Measurements from ENCODE around the gene LMCD1. TPM values are rescaled to one million over a fixed set of nuclear protein-coding genes. Genes with fewer than 3 reads are reported as not detected.

Gene LMCD1
- total RNA-seq, 1 donor from 2014 or later: 0.41 TPM

DNA sequence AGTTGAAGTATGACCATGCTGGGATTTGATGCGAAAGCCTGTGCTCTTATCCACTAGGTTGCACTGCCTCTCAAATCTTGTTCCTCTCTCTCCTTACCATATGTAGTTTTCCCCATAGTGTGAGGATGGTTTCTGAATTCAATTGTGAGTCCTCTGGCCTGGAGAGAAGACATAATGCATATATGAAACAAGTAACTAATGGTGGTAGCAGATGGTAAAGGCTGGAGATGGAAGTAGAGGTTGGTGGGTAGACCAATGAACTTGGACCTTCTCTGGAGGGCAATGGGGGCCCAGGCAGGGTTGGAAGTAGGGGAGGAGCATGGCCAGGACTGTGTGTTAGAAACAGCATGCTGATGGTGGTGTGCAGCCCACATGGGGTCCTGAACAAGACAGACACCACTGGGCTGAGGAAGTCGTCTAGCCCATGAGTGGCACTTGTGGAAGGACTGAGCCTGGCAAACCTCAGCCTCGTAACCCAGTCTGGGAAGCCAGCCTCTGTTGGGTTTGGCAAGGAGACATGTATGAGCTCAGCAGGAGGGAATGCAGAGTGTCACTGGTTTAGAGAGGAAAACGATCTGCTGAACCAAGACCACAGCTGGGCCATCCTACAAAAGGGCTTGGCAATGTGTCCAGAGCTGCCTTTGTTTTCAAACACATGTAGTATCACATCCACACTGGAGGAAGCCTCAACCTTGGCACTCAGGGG lies 18.5 kb upstream of the LMCD1 start:
- FAIRE-seq (no peak), DNase-seq (ENCODE audit: low spot score in 2 of 2) (peak; percentile 32 to 47)

DNA sequence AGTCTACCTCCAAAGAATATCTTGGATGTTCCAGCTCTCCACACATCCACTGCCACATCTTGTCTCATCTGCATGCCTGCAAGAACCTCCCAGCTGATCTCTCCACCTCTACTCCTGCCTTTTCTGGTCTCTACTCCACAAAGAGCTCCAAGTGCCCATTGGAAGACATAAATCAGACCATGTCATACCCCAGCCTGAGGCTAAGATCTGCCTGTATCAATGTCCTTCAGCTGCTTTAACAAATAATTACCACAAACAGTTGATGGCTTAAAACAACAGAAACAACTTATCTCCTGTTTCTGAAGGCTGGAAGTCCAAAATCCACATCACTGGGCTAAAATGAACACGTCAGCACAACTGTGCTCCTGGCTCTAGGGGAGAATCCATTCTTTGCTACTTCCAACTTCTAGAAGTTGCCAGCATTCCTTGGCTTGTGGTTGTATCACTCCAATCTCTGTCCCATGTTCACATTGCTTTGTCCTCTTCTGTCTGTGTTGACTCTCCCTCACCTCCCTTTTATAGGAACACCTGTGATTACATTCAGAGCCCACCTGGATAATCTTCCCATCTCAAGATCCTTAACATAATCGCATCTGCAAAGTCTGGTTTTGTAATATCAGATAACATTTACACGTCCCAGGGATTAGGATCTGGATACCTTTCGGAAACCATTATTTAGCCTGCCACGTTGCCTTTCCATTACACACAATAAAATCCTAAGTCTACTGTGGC lies 17.0 kb upstream of the LMCD1 start:
- DNase-seq (ENCODE audit: low spot score in 2 of 2): no peak
- FAIRE-seq: no peak

DNA sequence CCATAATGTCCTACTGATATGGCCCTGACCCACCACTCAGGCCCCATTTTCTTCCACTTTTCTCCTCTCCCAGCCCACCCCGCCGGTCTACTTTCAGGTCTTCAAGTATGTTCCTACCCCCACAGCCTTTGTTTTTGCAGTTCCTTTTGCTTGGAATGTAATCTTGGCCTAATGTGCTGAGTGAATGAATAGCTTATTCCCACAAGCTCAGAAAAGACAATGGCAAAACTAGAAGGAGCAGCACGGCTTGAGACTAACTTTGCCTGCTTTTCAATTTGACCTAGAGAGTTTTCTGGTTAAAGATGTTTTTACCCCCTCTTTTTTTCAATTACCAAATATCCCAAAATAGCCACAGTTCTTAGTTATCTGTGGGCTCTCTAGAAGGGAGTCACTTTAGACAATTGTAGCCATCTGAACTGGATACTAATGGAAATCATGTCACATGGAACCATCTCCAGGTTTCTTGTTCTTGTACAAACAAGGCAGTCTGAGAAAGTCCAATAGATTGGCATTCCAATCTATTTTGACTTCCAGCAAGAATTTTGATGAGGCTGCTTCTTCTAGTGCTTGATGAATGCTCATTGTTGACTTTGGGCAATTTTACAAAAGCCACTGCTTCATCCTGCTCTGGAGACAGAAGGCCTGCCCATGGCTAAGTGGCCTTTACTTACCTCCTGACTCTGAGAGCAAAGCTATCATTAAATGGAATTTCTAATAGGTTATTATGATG lies 16.3 kb upstream of the LMCD1 start:
- no peak for FAIRE-seq
- DNase-seq (ENCODE audit: low spot score in 2 of 2): no peak

DNA sequence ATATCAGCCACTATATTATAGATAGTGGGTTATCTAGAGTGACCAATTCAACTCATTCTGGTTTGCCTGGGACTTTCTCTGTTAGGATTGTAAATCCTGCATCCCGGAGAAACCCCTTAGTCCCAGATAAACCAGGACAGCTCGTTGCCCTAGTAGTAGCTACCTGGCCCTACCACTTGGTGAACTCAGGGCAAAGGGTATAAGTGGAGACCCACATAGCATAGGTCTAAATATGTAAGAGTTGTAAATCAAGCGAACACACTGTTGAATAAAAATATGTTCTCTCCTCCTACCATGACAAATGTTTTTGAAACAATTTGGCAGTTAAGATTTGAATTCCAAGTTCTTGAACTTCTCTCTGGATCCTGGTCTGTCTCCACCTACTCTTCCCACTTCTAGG lies 15.7 kb upstream of the LMCD1 start:
- DNase-seq (ENCODE audit: low spot score in 2 of 2): no peak
- no peak for FAIRE-seq

- DNase-seq (ENCODE audit: low spot score in 2 of 2): no peak
- no peak for FAIRE-seq
Observed at GRCh38 chr3:8486434-8486833, 15.2 kb upstream of the LMCD1 start.

- DNase-seq (ENCODE audit: low spot score in 2 of 2): no peak
- FAIRE-seq: no peak
Observed at GRCh38 chr3:8486936-8487335, 14.7 kb upstream of the LMCD1 start.

DNA sequence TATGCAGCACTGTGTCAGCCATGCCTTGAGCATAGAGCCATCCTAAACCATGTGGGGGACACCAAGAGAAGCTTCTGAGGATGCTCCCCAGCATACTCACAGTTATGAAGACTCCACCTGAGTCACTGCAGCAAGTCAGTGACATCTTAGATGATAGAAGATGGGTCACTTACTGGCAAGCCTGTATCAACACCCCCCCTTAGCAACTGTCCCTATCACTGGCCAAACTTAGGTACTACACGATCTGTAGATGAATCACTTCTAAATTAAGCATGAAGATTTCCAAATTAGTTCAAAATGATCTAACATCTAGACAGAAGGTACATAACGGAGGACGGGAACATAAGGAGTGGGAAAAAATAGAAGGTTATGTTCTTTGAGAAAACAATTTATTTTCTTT lies 13.2 kb upstream of the LMCD1 start:
- DNase-seq (ENCODE audit: low spot score in 2 of 2): peak in 1 of 2 donors; percentile 31
- FAIRE-seq: no peak

DNA sequence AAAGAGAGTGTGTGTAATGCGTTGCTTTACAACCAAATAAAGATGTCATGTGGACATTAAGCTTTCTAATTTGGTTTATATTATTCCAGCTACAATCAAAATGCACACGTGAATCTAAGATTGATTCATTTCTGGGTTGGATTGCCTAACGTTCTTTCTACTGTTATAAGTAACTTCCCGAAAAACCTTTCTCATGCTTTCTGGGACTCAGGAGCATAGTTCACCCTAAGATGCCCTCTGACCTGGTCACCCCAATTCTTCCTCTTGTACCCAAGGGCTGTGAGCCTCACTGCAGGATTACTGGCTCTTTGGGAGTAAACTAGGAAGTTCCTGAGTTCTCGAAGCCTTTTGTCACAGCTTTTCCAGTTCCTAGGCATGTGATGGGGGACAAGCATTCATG lies 12.7 kb upstream of the LMCD1 start:
- DNase-seq (ENCODE audit: low spot score in 2 of 2): no peak

DNA sequence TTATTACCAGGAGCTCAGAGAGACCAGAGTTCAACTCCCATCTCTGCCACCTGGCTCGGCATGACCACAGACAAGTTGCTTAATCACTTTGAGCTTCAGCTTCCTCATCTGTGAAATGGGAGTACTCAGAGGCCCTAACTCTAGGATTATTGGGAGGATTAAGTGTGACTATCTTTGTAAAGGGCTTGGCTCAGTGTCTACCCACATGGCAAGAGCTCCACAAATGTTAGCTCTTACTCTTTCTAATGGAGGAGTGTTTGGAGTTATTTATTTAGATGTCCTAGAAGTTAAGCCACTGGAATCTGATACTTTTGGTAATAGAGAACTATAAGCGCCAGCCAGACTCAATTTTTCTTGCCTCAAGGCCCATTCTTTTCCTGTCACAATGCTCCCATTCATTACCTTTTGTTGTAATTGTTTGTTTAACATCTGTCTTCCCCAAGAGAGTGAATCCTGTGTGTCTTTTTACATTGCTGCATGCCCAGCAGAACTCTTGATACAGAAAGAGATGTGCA lies 12.3 kb upstream of the LMCD1 start:
- no peak for DNase-seq (ENCODE audit: low spot score in 2 of 2)
- FAIRE-seq: no peak

More for the DNA sequence above, 12.7 kb upstream of the LMCD1 start:
- FAIRE-seq: no peak

- FAIRE-seq (no peak), DNase-seq (ENCODE audit: low spot score in 2 of 2) (no peak)
Observed at GRCh38 chr3:8490079-8490552, 11.5 kb upstream of the LMCD1 start.

DNA sequence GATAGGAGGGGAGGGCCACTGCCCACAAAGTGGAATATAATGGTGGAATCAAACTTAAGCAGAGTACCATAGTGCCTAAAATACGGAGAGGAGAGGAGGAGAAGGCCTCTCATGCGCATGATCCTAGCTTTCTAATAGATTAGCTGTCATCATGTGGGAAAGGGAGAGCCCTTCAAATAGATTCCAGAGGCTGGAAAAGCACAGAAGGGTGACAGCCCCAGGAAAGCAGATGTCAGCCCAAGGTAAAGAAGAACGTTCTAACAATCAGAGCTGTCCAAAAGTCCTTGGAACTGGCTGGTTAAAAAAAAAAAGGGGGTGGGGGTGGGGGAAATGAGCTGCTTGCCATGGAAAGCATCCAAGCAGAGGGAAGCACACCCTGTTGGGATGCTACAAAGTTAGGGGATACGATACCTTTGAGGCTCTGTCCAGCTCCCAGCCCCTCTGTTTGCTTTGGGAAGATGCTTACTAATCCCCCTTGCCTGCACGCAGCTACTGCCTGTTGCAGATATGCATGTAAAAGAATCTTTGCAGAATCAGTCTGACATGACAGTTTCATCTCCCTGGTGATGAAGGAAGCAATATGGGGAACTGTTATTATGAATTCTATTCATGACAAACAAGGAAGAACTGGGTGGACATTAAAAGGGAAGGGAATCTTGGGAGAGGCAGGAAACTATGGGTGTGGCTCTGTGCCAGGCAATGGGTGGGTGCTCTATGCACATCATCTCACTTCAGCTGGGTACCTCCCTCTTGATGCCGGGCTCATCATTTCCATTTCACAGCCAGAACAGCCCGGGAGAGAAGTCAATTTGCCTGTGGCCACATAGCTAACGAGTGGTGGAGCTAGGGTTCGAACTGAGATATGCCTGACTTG lies 10.1 kb upstream of the LMCD1 start:
- DNase-seq (ENCODE audit: low spot score in 2 of 2) (no peak), FAIRE-seq (no peak)

GRCh38 chr3:8492744-8493511 lies 8.7 kb upstream of the LMCD1 start:
- DNase-seq (ENCODE audit: low spot score in 2 of 2) (no peak), FAIRE-seq (no peak)

DNA sequence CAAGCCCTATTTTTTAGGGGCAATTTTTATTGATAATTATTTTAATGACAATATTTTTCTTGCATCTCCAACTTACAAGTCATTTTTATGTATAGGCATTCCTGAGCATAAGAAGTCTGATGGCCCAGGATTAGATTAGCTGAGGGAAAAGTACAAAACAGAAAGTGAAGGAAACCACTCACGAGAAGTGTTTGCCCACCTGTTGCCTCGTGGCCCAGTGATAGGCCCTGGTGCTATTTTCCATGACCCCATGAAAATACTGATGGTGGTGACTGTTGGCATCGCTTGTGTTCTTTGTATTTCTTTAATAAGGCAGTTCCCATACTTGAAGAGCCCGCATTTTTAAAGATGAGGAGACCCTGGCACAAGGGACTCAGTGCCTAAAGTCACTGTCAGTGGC lies 7.9 kb upstream of the LMCD1 start:
- DNase-seq (ENCODE audit: low spot score in 2 of 2): no peak
- FAIRE-seq: no peak

- DNase-seq (ENCODE audit: low spot score in 2 of 2): no peak
- FAIRE-seq: no peak
Observed at GRCh38 chr3:8494327-8494726, 7.3 kb upstream of the LMCD1 start.

DNA sequence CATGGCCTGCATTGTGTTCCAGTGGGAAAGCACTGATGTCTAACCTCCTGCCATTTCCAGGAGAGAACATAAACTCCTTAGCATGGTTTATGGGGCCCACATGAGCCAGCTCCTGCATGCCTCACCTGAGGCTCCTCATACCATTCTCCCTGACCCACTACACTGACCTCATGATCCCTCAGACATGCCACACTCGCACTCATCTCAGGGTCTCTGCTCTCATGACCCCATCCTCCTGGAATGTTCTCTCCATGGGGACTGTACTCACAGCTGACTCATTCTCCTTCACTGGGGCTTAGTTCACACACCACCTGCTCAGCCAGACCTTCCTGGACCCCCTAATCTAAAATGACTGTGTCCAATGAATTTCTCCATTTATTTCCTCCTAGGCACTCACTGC lies 4.0 kb upstream of the LMCD1 start:
- FAIRE-seq (no peak), DNase-seq (ENCODE audit: low spot score in 2 of 2) (no peak)

GRCh38 chr3:8499181-8499611 lies 2.4 kb upstream of the LMCD1 start:
- DNase-seq (ENCODE audit: low spot score in 2 of 2) (peak; percentile 27 to 60), FAIRE-seq (peak; percentile 91)

GRCh38 chr3:8500319-8500988 lies 1.2 kb upstream of the LMCD1 start:
- FAIRE-seq (no peak), DNase-seq (ENCODE audit: low spot score in 2 of 2) (no peak)

GRCh38 chr3:8500989-8501370 lies 643 bp upstream of the LMCD1 start:
- no peak for DNase-seq (ENCODE audit: low spot score in 2 of 2)
- no peak for FAIRE-seq

- FAIRE-seq: no peak
Observed at GRCh38 chr3:8503461-8503860, 1.8 kb downstream of the LMCD1 start.

More at GRCh38 chr3:8503461-8503860, 1.8 kb downstream of the LMCD1 start:
- no peak for DNase-seq (ENCODE audit: low spot score in 2 of 2)
